Kidney capillary endothelial cell (primary cell): ENCODE results near the gene SEC22B.
"Not testable (repeated sequence)": the region's sequence is repeated elsewhere in the genome, so short reads cannot be mapped to it uniquely, and the experiment has no call there.

Experiments used
- DNase-seq: peaks from one replicate; pipeline ENCODE4 v3.0.0-alpha.2; 2018; ENCODE audit warnings: low spot score

Gene SEC22B

DNA sequence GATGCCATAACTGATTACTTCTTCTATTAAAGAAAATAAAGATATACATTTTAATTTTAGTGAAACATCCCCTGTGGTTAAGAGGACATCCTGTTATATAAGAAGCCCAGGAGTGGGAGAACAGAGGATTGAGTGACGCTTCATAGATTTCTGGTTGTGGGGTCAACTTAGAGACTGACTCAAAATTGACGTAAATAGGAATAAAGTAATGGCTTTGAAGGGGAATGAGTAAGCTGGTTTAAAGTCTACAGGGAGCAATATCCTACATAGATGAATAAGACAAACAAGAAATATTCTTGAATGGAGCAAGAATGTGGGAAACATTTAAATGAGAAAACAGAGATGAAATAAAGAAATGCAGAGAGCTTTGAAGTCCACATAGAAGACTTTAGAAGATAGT is 60.2 kb downstream of the SEC22B start:
- not testable (repeated sequence) for DNase-seq

GRCh38 chr1:120113134-120113533 is 63.2 kb downstream of the SEC22B start:
- DNase-seq: not testable (repeated sequence)

DNA sequence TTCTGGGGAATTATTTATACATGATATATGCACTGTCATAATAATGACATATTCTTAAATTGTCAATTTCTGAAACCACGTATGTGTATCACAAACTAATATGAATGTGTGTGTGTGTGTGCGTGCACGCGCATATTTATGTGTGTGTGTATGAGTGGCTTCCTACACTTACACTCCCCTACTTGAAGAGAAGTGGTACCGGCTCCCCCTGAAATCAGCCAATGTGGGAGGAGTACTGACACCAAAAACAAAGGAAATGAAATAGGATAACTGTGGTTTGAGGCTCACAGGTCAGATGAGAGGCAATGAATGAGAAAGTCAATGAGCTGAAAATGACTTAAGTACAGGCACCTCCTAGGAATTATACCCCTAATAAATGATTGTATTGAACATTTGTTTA is 64.1 kb downstream of the SEC22B start:
- DNase-seq: not testable (repeated sequence)

- DNase-seq: not testable (repeated sequence)
These were observed 64.5 kb downstream of the SEC22B start for GRCh38 chr1:120111771-120112170.

DNA sequence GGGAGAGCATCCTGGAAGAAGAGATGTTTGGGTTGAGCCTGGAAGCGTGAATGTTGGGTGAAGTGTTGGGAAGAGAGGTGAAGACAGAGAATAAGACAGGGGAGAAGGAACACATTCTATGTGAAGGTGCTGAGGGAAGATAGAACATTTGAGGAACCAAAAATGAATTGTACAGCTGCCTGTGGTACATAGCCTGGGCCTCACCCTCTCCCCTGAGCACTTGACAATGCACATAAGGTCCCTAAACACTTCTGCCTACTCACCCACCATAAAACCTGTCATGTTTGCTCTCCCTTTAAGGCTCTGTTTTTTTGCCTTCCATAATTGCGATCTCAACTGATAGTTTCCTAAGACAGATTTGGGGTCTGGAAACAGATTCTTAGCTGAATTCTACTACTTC is 65.3 kb downstream of the SEC22B start:
- not testable (repeated sequence) for DNase-seq

DNA sequence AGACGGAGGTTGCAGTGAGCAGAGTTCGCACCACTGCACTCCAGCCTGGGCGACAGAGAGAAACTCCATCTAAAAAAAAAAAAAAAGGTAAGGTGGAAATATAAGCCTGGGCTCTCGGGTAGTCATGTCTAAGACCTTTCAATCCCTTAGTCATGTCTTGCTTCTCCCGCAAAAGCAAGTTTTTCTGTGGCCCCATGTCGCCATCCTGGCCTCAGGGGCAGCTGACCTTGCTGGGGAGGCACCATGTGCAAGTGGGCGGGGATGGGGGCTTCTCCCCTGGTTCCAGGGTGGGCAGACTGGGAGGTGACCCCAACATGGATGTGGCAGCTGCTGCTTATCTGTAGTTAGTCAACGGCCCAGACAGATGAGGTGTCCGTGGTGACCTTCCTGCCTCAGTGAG is 66.7 kb downstream of the SEC22B start:
- DNase-seq: not testable (repeated sequence)

- not testable (repeated sequence) for DNase-seq
These were observed 67.1 kb downstream of the SEC22B start for GRCh38 chr1:120109180-120109579.

GRCh38 chr1:120105288-120105687 is 71.0 kb downstream of the SEC22B start:
- DNase-seq: not testable (repeated sequence)

- DNase-seq: not testable (repeated sequence)
These were observed 72.6 kb downstream of the SEC22B start for GRCh38 chr1:120103768-120104167.

- not testable (repeated sequence) for DNase-seq
These were observed 74.7 kb downstream of the SEC22B start for GRCh38 chr1:120101593-120101992.
